Fibroblast of pulmonary artery (primary cell): Measurements from ENCODE around the gene PLD2.
A peak's percentile ranks its signal among the peaks of the same experiment; 100 is the strongest.
"Not testable (repeated sequence)": the region's sequence is repeated elsewhere in the genome, so short reads cannot be mapped to it uniquely, and the experiment has no call there.

ENCODE experiments used
- DNase-seq: peaks from one replicate; pipeline ENCODE4 v3.0.0-alpha.2; 2010; ENCODE audit warnings: low read depth
- H3K4me3 ChIP-seq: replicated peaks from 2 replicates; pipeline ENCODE4 v1.5.1; 2011; ENCODE audit warnings: low read depth, mild to moderate bottlenecking, control low read depth, low read length, moderate library complexity
- CTCF ChIP-seq: IDR thresholded peaks from 2 replicates; pipeline ENCODE4 v1.5.1; 2011; ENCODE audit warnings: mild to moderate bottlenecking, control low read depth, low read length, inconsistent platforms; ENCODE audit errors: missing control alignments

PLD2 gene

GRCh38 chr17:4815043-4815675 lies 8.2 kb downstream of the PLD2 start:
- no peak overlapping the region for H3K4me3 ChIP-seq
- TF ChIP-seq CTCF = peak; percentile 22
- no peak for DNase-seq

GRCh38 chr17:4816826-4817225 lies 9.9 kb downstream of the PLD2 start:
- DNase-seq = no peak
- no peak for TF ChIP-seq CTCF
- no peak overlapping the region for H3K4me3 ChIP-seq

- H3K4me3 ChIP-seq = no peak overlapping the region
- no peak for TF ChIP-seq CTCF
- DNase-seq = no peak
Observed at GRCh38 chr17:4818276-4818675, 11.3 kb downstream of the PLD2 start.

GRCh38 chr17:4822835-4823234 lies 15.9 kb downstream of the PLD2 start:
- no peak for DNase-seq
- no peak overlapping the region for H3K4me3 ChIP-seq
- TF ChIP-seq CTCF = no peak

GRCh38 chr17:4823373-4824089 lies 16.6 kb downstream of the PLD2 start:
- H3K4me3 ChIP-seq = no peak overlapping the region
- DNase-seq = no peak
- no peak for TF ChIP-seq CTCF

- H3K4me3 ChIP-seq = no peak overlapping the region
- no peak for TF ChIP-seq CTCF
- no peak for DNase-seq
Observed at GRCh38 chr17:4827399-4827798, 20.4 kb downstream of the PLD2 start.

GRCh38 chr17:4832829-4833177 lies 25.9 kb downstream of the PLD2 start:
- DNase-seq = not testable (repeated sequence)
- H3K4me3 ChIP-seq = peak overlapping the region; percentile 85
